ENCODE measurements around the gene FADS2.

The FADS2 gene

DNA sequence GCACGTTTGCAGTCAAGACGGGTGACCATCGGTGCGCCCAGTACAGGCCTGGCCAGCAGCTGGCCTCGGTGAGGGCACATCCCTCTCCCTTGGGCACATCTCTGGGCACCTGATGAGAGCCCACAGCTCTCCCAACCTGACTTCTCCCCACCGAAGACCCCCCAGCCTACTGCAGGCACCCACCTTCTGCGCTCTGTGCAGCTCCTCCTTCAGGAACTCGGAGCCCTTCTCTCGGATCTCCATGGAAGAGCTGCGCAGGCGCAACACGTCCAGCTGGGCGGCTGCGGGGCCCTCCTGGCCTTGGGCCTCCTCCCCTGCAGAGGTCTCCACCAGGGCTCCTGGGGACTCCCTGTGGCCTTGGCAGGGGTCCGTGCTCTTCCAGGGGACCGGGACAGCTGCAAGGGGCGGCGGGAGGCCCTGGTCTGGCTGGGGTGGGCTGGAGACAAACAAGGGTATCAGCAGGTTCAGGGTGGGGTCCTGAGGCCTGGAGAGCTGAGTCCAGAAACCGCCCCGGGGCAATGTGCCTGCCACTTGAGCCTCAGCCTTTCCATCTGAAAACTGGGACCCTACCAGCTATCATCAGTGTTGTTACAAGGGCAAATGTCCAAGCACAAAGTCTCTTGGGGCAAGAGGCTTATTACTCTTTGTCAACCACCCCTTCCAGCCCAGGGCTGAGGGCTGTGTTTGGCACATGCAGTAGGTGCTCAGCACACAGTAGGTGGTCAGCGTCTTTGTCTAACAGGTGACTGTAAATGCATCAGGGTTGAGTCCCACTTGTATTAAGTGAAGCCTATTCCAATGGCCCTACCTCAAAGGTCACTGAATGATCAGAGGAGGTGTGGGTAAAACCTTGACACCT lies 80.0 kb downstream of the FADS2 start:
- intact Hi-C loops (cut with DNase I), result no loop called here
- peak in 1 of 42 donors; percentile 2 for DNase-seq

DNA sequence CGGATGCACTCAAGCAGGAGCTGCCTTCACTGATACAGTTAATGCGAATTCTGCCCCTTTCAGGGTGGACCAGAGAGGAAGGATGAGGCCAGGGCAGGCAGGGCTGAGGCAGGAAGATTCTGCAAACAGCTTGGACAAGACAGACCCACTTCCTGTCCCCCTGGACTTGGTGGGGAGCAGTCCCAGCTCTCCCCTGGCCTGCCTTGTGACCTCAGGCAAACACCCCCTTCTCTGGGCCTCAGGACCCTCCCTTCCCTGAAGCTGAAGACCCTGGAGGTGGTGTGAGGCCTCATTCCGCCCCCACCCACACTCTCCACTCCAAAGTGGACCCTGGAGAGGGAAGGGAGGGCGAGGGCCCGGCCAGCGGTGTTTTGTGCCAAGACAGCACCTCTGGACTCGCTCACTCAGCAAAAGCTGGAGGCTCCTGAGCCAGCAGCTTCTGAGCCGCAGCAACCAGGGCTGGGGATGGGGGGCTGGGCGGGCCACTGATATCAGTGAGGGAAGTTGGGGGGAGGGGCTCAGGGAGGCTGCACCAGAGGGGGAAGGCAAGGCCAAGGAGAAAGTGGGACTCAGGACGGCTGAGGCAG lies 80.7 kb downstream of the FADS2 start:
- peak in 30 of 42 donors; percentile 25 to 73 (median 59) for DNase-seq
- intact Hi-C loops (cut with DNase I), result no loop called here

DNA sequence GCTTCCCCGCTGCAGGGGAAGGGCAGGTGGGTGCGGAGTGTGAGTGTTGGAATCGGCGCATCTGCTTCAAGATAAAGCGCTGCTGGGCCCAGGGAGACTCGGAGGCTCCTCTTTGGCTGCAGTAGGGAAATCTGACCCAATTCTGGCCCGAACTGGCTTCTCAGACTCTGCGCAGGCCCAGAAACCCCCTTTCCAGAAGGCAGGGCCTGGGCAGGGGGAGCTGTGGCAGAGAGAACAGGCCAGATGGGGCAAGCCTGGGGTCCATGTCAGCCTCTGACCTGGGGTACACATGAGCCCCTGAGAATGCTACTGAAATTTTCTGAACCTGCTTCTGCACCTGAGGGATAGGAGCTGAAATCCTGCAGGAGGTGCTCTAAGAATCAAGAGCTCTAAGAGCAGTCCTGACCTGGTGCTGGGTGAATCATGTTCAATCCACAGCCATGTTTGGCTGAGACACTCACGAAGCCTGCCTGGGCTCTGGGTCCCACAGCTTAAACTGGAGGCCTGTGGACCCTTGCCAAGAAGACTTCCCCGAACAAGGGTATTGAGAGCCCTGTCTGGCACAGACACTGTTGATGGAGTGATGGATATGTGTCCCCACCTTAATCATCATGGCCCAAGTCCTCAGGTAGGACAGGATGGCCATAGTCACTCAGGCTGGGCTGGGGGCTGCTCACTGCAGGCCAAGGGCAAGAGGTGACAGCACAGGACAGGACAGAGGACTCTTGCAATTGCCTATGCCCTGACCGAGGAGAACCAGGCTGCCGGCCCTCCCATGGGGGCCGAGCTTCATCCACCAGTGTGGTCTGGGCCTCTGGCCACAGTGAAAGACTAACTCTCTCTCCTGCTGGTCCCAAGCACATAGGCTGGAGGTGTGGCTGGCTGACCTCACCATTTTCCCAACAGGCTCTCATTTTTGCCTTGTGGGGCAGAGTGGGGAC lies 82.4 kb downstream of the FADS2 start:
- DNase-seq, result peak in 5 of 42 donors; percentile 4 to 25 (median 6)
- intact Hi-C loops (cut with DNase I), result no loop called here

DNA sequence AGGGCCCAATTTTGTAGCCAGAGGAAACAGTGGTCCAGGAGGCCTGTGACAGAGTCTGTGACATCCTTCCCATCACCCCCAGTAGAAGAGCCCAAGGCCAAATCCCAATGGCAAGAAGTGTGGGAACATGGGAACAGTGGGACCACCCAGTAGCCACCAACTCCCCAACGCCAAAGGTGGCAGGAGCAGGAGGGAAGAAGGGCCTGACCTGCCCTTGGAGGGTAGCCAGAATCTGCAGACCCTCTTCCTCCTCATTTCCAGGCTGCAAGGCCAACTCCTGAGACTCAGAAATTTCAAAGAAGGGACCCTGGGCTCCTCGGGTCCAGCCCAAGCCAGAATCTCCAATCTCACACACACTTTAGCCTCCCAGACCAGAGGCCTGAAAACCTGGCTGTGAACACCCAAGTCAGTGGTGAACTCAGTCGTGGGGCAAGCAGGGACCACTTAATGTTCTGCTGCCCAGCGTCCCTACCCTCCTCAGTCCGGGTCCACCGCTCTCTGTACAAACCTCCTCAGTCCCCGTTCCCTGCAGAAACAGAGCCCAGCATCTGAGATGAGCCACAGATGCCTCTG lies 83.1 kb downstream of the FADS2 start:
- peak in 3 of 42 donors; percentile 2 to 17 (median 8) for DNase-seq
- intact Hi-C loops (cut with DNase I), result no loop called here

DNA sequence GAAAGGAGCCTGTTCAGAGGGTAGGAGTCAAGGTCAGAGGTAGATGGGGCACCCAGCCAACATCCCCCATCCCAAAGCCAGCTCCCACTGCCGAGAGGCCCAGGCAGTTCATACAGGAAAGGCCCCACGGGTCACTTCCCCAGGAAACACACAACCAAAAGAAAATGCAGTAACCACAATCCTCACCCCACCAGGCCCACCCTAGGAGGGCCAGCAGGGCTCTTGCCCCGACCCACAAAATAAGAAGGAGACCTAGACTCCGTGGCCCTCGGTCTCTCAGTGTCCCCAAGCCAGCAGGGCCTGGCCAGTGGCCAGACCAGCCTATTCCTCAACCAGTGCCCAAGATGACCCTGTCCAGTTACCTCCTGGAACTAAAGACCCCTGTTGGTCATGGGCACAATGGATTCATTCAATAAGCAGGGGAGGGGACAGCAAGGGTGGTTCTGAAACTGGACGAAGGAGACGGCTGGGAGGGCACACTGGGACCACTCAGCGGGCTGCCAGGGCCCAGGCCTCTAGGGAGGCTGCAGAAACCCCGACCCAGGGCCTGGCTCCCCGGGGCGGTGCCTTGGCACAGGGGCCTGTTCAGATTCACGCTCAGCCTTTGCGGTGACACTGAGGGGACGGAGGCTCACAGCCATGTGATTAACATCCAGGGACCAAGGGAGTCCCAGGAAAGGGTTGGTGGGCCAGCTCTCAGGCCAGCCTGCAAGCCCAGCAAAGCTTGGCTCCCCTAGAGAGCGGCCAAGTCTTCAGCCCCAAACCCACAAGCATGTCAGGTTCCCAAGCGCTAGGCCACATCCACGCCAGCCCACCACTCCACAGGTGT lies 83.8 kb downstream of the FADS2 start:
- peak in 9 of 42 donors; percentile 4 to 30 (median 13) for DNase-seq
- intact Hi-C loops (cut with DNase I), result no loop called here

DNA sequence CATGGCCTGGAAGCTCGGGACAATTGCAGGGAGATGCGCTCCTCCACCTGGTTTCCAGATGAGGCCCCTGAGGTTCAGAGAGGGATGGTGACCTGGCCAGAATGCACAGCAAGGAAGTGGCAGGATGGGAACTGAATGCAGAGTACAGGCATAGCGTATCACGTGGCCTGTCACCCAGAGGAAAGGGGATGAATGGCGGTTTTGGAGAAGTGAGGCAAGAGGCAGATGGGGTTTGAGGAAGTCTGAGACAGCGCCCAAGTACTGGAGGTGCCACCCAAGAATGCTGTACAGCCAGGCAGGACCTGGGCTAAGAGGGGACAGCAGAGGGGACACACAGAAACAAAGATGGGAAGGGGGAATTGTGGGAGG lies 84.4 kb downstream of the FADS2 start:
- intact Hi-C loops (cut with DNase I), result no loop called here
- DNase-seq, result peak in 18 of 42 donors; percentile 5 to 66 (median 43)

DNA sequence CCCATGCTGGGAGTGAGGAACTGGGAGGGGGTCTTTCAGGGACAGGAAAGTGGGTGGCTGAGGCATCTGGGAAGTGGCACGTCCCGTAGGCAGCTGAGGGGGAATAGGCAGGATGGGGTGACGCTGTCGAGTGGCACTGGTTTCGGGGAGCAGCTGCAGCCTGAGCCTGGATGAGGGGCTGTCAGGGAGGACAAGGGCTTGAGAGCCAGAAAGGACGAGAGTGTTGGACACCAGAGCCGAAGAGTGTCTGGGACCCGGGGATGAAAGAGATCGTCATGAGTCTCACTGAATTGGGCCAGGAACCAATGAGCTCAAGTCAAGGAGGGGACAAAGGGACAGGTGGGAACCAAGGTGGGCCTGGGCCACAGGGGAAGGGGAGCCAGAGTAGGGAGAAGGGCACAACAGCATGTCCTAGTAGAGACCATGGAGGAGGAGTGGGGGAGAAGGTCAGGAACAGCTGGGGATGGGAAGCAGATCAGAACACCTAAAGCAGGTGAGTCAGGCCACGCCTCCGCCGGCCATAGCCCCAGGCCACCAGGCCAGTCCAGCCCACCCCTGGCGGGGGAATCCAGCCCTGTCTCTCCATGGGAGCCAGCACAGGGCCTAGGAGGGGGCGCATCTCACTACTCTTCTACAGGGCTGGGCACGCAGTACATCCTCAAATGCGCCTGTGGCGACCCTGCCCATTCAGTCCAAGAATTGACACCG lies 85.0 kb downstream of the FADS2 start:
- DNase-seq, result peak in 11 of 42 donors; percentile 3 to 41 (median 10)
- intact Hi-C loops (cut with DNase I), result no loop called here

DNA sequence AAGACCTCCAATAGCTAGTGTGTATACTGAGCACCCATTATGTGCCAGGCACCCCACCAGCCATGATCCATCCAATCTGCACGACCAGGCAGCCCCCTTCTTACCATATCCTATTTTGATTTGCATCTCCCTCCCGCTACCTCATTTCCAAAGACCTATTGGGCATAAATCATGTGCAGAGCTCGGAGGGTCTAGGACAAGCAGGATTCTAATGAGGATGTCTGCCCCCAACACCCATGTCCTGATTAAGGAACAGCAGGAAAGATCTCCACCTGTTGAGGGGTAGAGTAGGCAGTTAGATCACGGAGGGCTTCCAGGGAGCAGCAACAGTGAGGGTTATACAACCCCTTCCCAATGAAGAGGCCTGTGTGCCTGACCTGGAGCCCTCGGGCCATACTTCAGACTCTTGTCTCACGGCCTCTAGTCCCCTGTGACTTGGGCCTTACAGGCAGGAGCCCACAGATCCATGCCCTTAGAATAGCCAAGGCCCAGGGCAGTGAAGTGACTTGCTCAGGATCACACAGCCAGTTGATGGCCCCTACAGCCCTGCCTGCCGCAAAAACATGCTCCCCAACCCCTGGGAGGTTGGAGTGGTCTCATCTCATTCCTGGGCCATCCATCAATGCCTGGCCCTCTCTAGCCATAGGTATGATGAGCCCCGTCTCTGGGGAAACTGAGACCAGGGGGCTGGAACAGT lies 85.7 kb downstream of the FADS2 start:
- peak in 7 of 42 donors; percentile 3 to 19 (median 5) for DNase-seq
- intact Hi-C loops (cut with DNase I), result no loop called here

DNA sequence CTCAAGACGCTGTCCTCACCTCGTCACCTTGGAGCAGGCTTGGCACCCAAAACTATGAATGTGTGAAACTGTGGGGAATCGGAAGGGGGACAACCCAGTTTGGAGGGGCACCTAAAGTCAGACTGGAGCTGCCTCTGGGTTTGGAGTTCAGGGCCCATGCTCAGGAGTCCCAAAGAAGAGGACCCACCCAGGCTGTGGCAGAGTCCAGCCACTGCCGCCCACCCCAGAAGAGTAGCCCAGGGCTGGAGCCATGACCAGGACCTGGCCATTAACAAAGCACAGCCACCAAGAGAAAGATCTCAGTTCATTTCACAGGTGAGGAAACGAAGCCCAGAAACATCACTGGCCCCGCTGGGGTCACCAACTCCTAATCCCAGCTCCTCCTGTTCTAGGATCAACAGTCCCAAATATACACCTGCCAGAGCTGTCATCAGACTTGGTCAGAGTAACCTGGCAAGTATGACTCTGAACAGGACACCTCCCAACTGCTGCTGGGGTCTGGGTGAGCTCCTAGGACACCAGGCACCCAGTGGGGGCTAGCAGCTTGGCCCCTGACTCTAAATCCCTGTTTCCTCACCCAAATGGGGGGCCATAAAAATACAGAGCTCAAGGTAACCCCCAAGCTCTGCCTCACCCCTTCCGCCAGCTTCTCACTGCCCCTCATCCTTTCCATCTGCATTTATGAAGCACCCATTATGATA lies 86.5 kb downstream of the FADS2 start:
- DNase-seq, result peak in 11 of 42 donors; percentile 1 to 36 (median 8)
- intact Hi-C loops (cut with DNase I), result no loop called here

DNA sequence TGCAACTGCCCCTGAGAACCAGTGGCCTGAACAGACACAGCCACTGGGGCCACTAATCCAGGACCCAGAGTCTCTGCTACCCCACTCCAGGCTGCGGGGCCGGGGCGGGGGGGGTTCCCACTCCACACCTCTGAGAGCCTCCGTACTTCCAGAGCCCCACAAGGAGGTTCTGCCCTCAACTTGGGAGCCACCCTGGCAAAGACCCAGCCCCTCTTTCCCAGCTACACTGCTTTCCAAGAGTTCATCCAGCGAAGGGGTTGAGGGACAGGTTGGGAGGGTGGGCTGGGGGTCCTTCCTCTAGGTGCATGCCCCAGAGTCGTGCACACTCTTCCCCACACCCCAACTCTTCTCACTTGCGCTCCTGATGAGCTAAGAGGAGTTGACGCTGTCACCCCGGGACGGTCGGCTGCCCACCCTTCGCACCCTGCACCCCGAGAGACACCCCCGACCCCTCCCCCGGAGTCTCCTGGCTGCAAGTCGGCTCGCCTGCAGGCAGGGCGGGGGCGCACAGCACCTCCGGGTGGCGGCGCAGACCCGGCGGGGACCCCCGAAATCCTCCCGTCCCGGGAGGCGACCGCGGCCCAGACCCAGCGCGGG lies 88.7 kb downstream of the FADS2 start:
- intact Hi-C loops (cut with DNase I), result no loop called here
- DNase-seq, result peak in 9 of 42 donors; percentile 6 to 42 (median 25)
